H1 (cell line): ENCODE data around the gene CACNA1B. TPM values are rescaled to one million over a fixed set of nuclear protein-coding genes. Genes with fewer than 3 reads are reported as not detected.

Experiments used
- ASH2L ChIP-seq: fragments of 200-600, 300-600 bp; sonication (generic); IDR thresholded peaks from one replicate; pipeline ENCODE4 v1.7.1; 2017; ENCODE audit warnings: low read length
- CBX8 ChIP-seq: fragments of 300-800, 300-1000 bp; sonication (generic); IDR thresholded peaks from 2 replicates; pipeline ENCODE4 v1.7.1; 2016; ENCODE audit warnings: low read depth, low read length, borderline replicate concordance
- CHD2 ChIP-seq: IDR thresholded peaks from 2 replicates; pipeline ENCODE4 v1.6.1; 2012; ENCODE audit warnings: low read length, improper control_type of control experiment
- HDAC6 ChIP-seq: IDR thresholded peaks from one replicate; pipeline ENCODE4 v1.7.1; 2012; ENCODE audit warnings: low read depth, mild to moderate bottlenecking, inconsistent platforms, low read length, moderate library complexity
- KDM1A ChIP-seq: fragments of 200-600, 300-600 bp; sonication (generic); IDR thresholded peaks from 2 replicates; pipeline ENCODE4 v1.7.1; 2016; ENCODE audit warnings: mild to moderate bottlenecking, low read length, borderline replicate concordance
- NRF1 ChIP-seq: IDR thresholded peaks from 2 replicates; pipeline ENCODE4 v1.6.1; 2011; ENCODE audit warnings: mild to moderate bottlenecking, low read depth, low read length, improper control_type of control experiment
- POLR2AphosphoS5 ChIP-seq: IDR thresholded peaks from 2 replicates; pipeline ENCODE4 v1.6.1; 2011; ENCODE audit warnings: low read depth, low read length
- RBBP5 ChIP-seq: IDR thresholded peaks from 2 replicates; pipeline ENCODE4 v1.7.1; 2012; ENCODE audit warnings: low read depth, mild to moderate bottlenecking, inconsistent platforms, low read length, moderate library complexity, borderline replicate concordance
- SIN3A ChIP-seq, 2 experiments: IDR thresholded peaks in 1 of 2; conservative IDR thresholded peaks in 1 of 2; 2 replicates each; pipeline ENCODE4 v1.6.1; 2011 to 2012; ENCODE audit warnings: low read length in 2 of 2, improper control_type of control experiment in 1 of 2, low read depth in 1 of 2, mild to moderate bottlenecking in 1 of 2
- SP1 ChIP-seq: IDR thresholded peaks from 2 replicates; pipeline ENCODE4 v1.6.1; 2011; ENCODE audit warnings: low read depth, low read length
- TAF1 ChIP-seq: IDR thresholded peaks from 2 replicates; pipeline ENCODE4 v1.6.1; 2011; ENCODE audit warnings: mild to moderate bottlenecking, low read depth, low read length
- polyA plus RNA-seq, 7 experiments: library from polyadenylated mRNA; depleted of rRNA in 3 of 7; stranded (reverse) in 5 of 7; unstranded in 2 of 7; fragments of >200 nt in 5 of 7; fragments of 200-250 nt in 2 of 7; gene quantifications; 1 replicate in 5 of 7; 2 replicates in 1 of 7; 4 replicates in 1 of 7; pipeline versions ENCODE4 v1.2.1 to v1.2.3, GENCODE V29; 2011 to 2013; ENCODE audit warnings: missing spikeins in 2 of 7, mixed read lengths in 2 of 7
- total RNA-seq: library from RNA; stranded (reverse); fragmentation: NEBNext Ultra II Directional; extraction: Animal tissue kit (Norgen Biotek cat#: 25700); gene quantifications from 2 replicates; pipeline ENCODE4 v1.2.1, GENCODE V29; 2021
- TF ChIP-seq, protein P1 (sequence below): fragments of 300-600 bp; sonication (generic); IDR thresholded peaks from 2 replicates; pipeline ENCODE4 v1.7.1; 2012; ENCODE audit warnings: low read length, moderate library complexity, mild to moderate bottlenecking, inconsistent platforms; ENCODE audit not compliant: insufficient replicate concordance

The CACNA1B gene
- total and polyA plus RNA-seq, 2 of the 8 experiments (the other 6 are each of a cell fraction or from before 2014, with no cell fraction given), result 1.5 to 5.7 TPM

DNA sequence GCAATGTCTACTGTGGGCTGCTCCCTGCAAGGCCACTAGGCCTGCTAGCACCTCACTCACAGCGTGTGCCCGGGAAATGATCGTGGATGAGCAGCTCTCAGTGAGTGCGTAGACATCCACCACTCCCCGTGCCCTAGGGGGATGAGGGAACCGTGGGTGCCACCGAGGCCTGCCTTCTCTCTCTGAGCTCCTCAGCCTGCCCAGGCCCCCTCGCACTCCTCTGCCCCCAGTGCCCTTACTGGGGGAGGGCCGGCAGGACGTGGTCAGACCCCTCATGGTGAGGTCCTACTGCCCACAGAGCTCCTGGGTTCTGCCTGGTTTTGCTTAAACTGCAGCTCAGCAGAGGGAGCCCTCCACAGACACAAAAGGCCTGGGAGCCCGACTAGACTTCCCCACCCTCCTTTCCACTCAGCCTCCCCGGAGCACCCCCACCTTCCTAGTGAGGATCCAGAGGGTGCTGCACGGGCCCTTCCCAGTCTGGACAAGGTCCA, 220.0 kb downstream of the CACNA1B start (continued):
- TF ChIP-seq, protein P1, sequence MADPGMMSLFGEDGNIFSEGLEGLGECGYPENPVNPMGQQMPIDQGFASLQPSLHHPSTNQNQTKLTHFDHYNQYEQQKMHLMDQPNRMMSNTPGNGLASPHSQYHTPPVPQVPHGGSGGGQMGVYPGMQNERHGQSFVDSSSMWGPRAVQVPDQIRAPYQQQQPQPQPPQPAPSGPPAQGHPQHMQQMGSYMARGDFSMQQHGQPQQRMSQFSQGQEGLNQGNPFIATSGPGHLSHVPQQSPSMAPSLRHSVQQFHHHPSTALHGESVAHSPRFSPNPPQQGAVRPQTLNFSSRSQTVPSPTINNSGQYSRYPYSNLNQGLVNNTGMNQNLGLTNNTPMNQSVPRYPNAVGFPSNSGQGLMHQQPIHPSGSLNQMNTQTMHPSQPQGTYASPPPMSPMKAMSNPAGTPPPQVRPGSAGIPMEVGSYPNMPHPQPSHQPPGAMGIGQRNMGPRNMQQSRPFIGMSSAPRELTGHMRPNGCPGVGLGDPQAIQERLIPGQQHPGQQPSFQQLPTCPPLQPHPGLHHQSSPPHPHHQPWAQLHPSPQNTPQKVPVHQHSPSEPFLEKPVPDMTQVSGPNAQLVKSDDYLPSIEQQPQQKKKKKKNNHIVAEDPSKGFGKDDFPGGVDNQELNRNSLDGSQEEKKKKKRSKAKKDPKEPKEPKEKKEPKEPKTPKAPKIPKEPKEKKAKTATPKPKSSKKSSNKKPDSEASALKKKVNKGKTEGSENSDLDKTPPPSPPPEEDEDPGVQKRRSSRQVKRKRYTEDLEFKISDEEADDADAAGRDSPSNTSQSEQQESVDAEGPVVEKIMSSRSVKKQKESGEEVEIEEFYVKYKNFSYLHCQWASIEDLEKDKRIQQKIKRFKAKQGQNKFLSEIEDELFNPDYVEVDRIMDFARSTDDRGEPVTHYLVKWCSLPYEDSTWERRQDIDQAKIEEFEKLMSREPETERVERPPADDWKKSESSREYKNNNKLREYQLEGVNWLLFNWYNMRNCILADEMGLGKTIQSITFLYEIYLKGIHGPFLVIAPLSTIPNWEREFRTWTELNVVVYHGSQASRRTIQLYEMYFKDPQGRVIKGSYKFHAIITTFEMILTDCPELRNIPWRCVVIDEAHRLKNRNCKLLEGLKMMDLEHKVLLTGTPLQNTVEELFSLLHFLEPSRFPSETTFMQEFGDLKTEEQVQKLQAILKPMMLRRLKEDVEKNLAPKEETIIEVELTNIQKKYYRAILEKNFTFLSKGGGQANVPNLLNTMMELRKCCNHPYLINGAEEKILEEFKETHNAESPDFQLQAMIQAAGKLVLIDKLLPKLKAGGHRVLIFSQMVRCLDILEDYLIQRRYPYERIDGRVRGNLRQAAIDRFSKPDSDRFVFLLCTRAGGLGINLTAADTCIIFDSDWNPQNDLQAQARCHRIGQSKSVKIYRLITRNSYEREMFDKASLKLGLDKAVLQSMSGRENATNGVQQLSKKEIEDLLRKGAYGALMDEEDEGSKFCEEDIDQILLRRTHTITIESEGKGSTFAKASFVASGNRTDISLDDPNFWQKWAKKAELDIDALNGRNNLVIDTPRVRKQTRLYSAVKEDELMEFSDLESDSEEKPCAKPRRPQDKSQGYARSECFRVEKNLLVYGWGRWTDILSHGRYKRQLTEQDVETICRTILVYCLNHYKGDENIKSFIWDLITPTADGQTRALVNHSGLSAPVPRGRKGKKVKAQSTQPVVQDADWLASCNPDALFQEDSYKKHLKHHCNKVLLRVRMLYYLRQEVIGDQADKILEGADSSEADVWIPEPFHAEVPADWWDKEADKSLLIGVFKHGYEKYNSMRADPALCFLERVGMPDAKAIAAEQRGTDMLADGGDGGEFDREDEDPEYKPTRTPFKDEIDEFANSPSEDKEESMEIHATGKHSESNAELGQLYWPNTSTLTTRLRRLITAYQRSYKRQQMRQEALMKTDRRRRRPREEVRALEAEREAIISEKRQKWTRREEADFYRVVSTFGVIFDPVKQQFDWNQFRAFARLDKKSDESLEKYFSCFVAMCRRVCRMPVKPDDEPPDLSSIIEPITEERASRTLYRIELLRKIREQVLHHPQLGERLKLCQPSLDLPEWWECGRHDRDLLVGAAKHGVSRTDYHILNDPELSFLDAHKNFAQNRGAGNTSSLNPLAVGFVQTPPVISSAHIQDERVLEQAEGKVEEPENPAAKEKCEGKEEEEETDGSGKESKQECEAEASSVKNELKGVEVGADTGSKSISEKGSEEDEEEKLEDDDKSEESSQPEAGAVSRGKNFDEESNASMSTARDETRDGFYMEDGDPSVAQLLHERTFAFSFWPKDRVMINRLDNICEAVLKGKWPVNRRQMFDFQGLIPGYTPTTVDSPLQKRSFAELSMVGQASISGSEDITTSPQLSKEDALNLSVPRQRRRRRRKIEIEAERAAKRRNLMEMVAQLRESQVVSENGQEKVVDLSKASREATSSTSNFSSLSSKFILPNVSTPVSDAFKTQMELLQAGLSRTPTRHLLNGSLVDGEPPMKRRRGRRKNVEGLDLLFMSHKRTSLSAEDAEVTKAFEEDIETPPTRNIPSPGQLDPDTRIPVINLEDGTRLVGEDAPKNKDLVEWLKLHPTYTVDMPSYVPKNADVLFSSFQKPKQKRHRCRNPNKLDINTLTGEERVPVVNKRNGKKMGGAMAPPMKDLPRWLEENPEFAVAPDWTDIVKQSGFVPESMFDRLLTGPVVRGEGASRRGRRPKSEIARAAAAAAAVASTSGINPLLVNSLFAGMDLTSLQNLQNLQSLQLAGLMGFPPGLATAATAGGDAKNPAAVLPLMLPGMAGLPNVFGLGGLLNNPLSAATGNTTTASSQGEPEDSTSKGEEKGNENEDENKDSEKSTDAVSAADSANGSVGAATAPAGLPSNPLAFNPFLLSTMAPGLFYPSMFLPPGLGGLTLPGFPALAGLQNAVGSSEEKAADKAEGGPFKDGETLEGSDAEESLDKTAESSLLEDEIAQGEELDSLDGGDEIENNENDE, result no peak
- TF ChIP-seq POLR2AphosphoS5, result no peak
- TF ChIP-seq RBBP5, result no peak
- no peak for TF ChIP-seq CBX8
- no peak for TF ChIP-seq TAF1
- TF ChIP-seq NRF1, result no peak
- no peak for TF ChIP-seq HDAC6
- TF ChIP-seq SP1, result no peak
- TF ChIP-seq KDM1A, result no peak
- no peak for TF ChIP-seq ASH2L
- no peak for TF ChIP-seq CHD2
- no peak for TF ChIP-seq SIN3A (conservative IDR thresholded peaks at IDR 0.05 in 1 of 2, IDR thresholded peaks at IDR 0.05 in 1 of 2; ENCODE audit: low read depth in 1 of 2, low read length in 2 of 2)
